HEK293 (cell line): ENCODE data around the gene USP7.

ENCODE experiments used
- CTCF ChIA-PET: fragments of 350-600 bp; formaldehyde crosslinking; extraction: SDS; loops from one replicate; lab custom pipeline; 2021; ENCODE audit warnings: antibody characterized with exemption; lab: Yijun Ruan, JAX
- POLR2A ChIA-PET: fragments of 300-600 bp; formaldehyde crosslinking; extraction: SDS; loops from one replicate; lab custom pipeline; 2020; ENCODE audit warnings: antibody characterized with exemption, inconsistent platforms; lab: Yijun Ruan, JAX
- H3K27ac ChIP-seq: fragments of 200-500 bp; sonication (Bioruptor generic); 2 replicates; pipeline ENCODE4 v1.5.1; 2014; ENCODE audit warnings: low read depth, low read length, control low read depth, inconsistent platforms; ENCODE audit errors: extremely low read depth
- H3K36me3 ChIP-seq, 2 experiments: fragments of 200-500 bp in 1 of 2; sonication (Bioruptor generic) in 1 of 2; 1 replicate in 1 of 2; 2 replicates in 1 of 2; pipeline ENCODE4 v1.5.1; 2014 to 2017; ENCODE audit warnings: inconsistent platforms in 2 of 2, low read length in 2 of 2; ENCODE audit not compliant: control insufficient read depth in 2 of 2, insufficient read depth in 1 of 2
- H3K4me1 ChIP-seq: fragments of 200-500 bp; sonication (Bioruptor generic); 2 replicates; pipeline ENCODE4 v1.5.1; 2014; ENCODE audit warnings: mild to moderate bottlenecking, low read length, inconsistent platforms; ENCODE audit not compliant: control insufficient read depth, insufficient read depth
- H3K4me3 ChIP-seq: 2 replicates; pipeline ENCODE4 v1.5.1; 2011; ENCODE audit warnings: low read depth, mild to moderate bottlenecking, control low read depth, low read length, moderate library complexity
- H3K9me3 ChIP-seq: fragments of 200-500 bp; sonication (Bioruptor generic); 2 replicates; pipeline ENCODE4 v1.5.1; 2014; ENCODE audit warnings: low read depth, low read length, inconsistent platforms; ENCODE audit not compliant: control insufficient read depth, insufficient read depth
- GLIS1 ChIP-seq: fragments of 450-650 bp; formaldehyde crosslinking; IDR thresholded peaks from 2 replicates; pipeline ENCODE4 v1.5.1; 2016; ENCODE audit warnings: missing biosample characterization, missing genetic modification characterization
- MZF1 ChIP-seq: fragments of 450-650 bp; formaldehyde crosslinking; IDR thresholded peaks from 2 replicates; pipeline ENCODE4 v1.5.1; 2017; ENCODE audit warnings: missing biosample characterization, missing genetic modification characterization, borderline replicate concordance
- PBX3 ChIP-seq: sonication (generic); formaldehyde crosslinking; IDR thresholded peaks from 2 replicates; pipeline ENCODE4 v1.8.1; 2022; ENCODE audit warnings: mild to moderate bottlenecking, moderate library complexity, missing genetic modification reagents
- ZBTB20 ChIP-seq: fragments of 450-650 bp; formaldehyde crosslinking; IDR thresholded peaks from 2 replicates; pipeline ENCODE4 v1.5.1; 2016; ENCODE audit warnings: missing biosample characterization, missing genetic modification characterization
- ZNF121 ChIP-seq: fragments of 450-650 bp; formaldehyde crosslinking; IDR thresholded peaks from 2 replicates; pipeline ENCODE4 v1.5.1; 2016; ENCODE audit warnings: missing biosample characterization, missing genetic modification characterization
- ZNF132 ChIP-seq: fragments of 450-650 bp; formaldehyde crosslinking; IDR thresholded peaks from 2 replicates; pipeline ENCODE4 v1.5.1; 2017; ENCODE audit warnings: missing biosample characterization, missing genetic modification characterization, borderline replicate concordance
- ZNF23 ChIP-seq: fragments of 450-650 bp; formaldehyde crosslinking; IDR thresholded peaks from 2 replicates; pipeline ENCODE4 v1.5.1; 2016; ENCODE audit warnings: missing biosample characterization, missing genetic modification characterization, borderline replicate concordance
- ZNF248 ChIP-seq: fragments of 450-650 bp; formaldehyde crosslinking; IDR thresholded peaks from 2 replicates; pipeline ENCODE4 v1.5.1; 2017; ENCODE audit warnings: missing biosample characterization, missing genetic modification characterization
- ZNF354C ChIP-seq: fragments of 450-650 bp; formaldehyde crosslinking; IDR thresholded peaks from 2 replicates; pipeline ENCODE4 v1.5.1; 2016; ENCODE audit warnings: missing biosample characterization, missing genetic modification characterization, low read depth, borderline replicate concordance
- ZNF391 ChIP-seq: fragments of 450-650 bp; formaldehyde crosslinking; IDR thresholded peaks from 2 replicates; pipeline ENCODE4 v1.5.1; 2016; ENCODE audit warnings: low read depth, missing biosample characterization, missing genetic modification characterization, borderline replicate concordance
- ZNF394 ChIP-seq: fragments of 450-650 bp; formaldehyde crosslinking; IDR thresholded peaks from 2 replicates; pipeline ENCODE4 v1.5.1; 2016; ENCODE audit warnings: missing biosample characterization, missing genetic modification characterization, mild to moderate bottlenecking, moderate library complexity, borderline replicate concordance
- ZNF510 ChIP-seq: fragments of 450-650 bp; formaldehyde crosslinking; IDR thresholded peaks from 2 replicates; pipeline ENCODE4 v1.5.1; 2018; ENCODE audit warnings: mild to moderate bottlenecking, missing genetic modification characterization, missing biosample characterization; ENCODE audit not compliant: insufficient replicate concordance
- ZNF561 ChIP-seq: fragments of 450-650 bp; IDR thresholded peaks from 2 replicates; pipeline ENCODE4 v1.5.1; 2018; ENCODE audit warnings: missing biosample characterization, missing genetic modification characterization, borderline replicate concordance
- ZNF626 ChIP-seq: fragments of 450-650 bp; sonication (Bioruptor Pico); formaldehyde crosslinking; IDR thresholded peaks from 2 replicates; pipeline ENCODE4 v1.5.1; 2018; ENCODE audit warnings: missing biosample characterization, missing genetic modification characterization, inconsistent platforms
- ZNF707 ChIP-seq: fragments of 450-650 bp; formaldehyde crosslinking; IDR thresholded peaks from 2 replicates; pipeline ENCODE4 v1.5.1; 2016; ENCODE audit warnings: missing biosample characterization, missing genetic modification characterization
- ZNF776 ChIP-seq: fragments of 450-650 bp; formaldehyde crosslinking; IDR thresholded peaks from 2 replicates; pipeline ENCODE4 v1.5.0; 2017; ENCODE audit warnings: missing biosample characterization, missing genetic modification characterization, borderline replicate concordance
- ZXDB ChIP-seq: fragments of 450-650 bp; formaldehyde crosslinking; IDR thresholded peaks from 2 replicates; pipeline ENCODE4 v1.5.1; 2016; ENCODE audit warnings: missing biosample characterization, missing genetic modification characterization
- TF ChIP-seq, protein P1 (sequence below): fragments of 450-650 bp; formaldehyde crosslinking; IDR thresholded peaks from 2 replicates; pipeline ENCODE4 v1.5.1; 2016; ENCODE audit warnings: missing biosample characterization, missing genetic modification characterization

USP7 gene

GRCh38 chr16:8923199-8923598 lies 40.5 kb downstream of the USP7 start:
- Histone ChIP-seq H3K36me3 (peaks cover 25 to 88% of the 10 kb centered on the region in 2 experiments; a peak in 2 of 3 replicates), H3K4me3 (no peak overlapping the region), H3K4me1 (no peaks in the 10 kb centered on the region), H3K27ac (no peak overlapping the region), H3K9me3 (no peaks in the 10 kb centered on the region)
- POLR2A ChIA-PET, result no interaction called here
- TF ChIP-seq ZNF391 (tag by site-specific recombination) (no peak), ZNF23 (no peak), ZNF354C (tag by site-specific recombination) (no peak), ZNF132 (tag by site-specific recombination) (no peak), GLIS1 (tag by site-specific recombination) (no peak), ZNF510 (tag by site-specific recombination) (no peak), PBX3 (CRISPR knock-in tag) (no peak), ZNF707 (tag by site-specific recombination) (no peak), ZBTB20 (tag by site-specific recombination) (no peak), ZNF776 (tag by site-specific recombination) (no peak), ZNF394 (no peak), ZNF248 (tag by site-specific recombination) (no peak)
- TF ChIP-seq, protein P1, sequence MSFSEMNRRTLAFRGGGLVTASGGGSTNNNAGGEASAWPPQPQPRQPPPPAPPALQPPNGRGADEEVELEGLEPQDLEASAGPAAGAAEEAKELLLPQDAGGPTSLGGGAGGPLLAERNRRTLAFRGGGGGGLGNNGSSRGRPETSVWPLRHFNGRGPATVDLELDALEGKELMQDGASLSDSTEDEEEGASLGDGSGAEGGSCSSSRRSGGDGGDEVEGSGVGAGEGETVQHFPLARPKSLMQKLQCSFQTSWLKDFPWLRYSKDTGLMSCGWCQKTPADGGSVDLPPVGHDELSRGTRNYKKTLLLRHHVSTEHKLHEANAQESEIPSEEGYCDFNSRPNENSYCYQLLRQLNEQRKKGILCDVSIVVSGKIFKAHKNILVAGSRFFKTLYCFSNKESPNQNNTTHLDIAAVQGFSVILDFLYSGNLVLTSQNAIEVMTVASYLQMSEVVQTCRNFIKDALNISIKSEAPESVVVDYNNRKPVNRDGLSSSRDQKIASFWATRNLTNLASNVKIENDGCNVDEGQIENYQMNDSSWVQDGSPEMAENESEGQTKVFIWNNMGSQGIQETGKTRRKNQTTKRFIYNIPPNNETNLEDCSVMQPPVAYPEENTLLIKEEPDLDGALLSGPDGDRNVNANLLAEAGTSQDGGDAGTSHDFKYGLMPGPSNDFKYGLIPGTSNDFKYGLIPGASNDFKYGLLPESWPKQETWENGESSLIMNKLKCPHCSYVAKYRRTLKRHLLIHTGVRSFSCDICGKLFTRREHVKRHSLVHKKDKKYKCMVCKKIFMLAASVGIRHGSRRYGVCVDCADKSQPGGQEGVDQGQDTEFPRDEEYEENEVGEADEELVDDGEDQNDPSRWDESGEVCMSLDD (tag by site-specific recombination), result no peak
- CTCF ChIA-PET, result no interaction called here

DNA sequence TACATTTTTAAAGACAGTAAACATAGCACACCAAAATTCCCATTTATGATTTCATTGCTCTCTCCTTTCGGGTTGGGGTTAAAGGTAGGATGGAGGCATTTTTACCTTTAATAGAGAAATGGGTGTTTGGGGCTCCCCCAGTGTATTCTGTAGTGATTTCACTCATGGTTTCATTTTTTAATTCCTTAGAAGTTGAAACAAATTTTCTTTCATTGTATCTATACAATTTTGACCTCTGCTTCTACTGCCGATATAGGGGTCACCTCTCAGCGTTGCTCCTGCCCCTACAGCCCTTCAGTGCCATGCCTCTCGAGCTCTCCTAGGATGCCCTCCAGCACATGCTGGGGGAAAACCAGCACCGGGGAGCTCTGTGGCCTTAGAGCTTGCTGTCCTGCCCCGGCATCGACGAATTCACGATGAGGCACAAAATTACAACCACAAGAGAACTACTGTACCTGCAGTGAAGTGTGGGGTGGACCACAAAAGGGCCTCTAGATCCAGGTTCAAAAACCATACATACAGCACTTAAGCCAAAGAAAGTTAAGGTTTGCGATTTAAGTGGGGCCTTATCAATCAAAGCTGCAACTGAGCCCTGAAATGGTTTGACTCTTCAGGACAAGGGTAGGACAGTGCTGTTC lies 42.2 kb downstream of the USP7 start:
- Histone ChIP-seq H3K9me3 (no peaks in the 10 kb centered on the region), H3K4me3 (no peak overlapping the region), H3K36me3 (peaks cover 24 to 90% of the 10 kb centered on the region in 2 experiments; a peak in 2 of 3 replicates), H3K4me1 (no peaks in the 10 kb centered on the region), H3K27ac (no peak overlapping the region)
- ChIA-PET POLR2A (no interaction called here), CTCF (interaction anchor here (0.8 kb wide), 1 partner anchor 15 kb away, joined by 3 read pairs; no protein-coding TSS in a partner anchor)
- TF ChIP-seq ZNF561 (tag by site-specific recombination) (no peak), MZF1 (tag by site-specific recombination) (no peak), ZXDB (no peak), ZNF121 (tag by site-specific recombination) (no peak), ZNF626 (tag by site-specific recombination) (no peak)
